ENCODE data around the gene BET1L.

BET1L gene

DNA sequence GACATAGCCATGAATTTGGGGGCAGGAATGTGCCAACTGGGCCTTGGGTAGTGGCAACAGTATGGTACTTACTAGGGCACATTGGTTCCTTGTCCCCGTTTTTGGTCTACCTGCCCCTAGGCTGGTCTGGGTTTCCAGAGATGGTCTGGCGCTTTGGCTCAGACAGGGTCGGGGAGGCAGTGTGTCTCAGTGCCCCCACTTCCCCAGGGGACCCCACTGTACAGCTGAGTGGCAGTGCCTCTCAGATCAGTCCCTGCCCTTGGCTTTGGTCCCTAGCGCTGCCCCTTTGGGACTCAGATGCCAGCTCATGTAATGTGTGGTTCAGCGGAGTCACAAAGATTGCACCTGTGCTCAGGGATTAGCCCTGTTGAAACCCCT lies 3.6 kb upstream of the BET1L start:
- Histone ChIP-seq H3K4me1 (ENCODE audit: insufficient read depth, low read length) (peaks cover 40% of the 10 kb centered on the region), H4K20me1 (ENCODE audit: insufficient read depth, low read length) (peaks cover 60% of the 10 kb centered on the region), H3K27ac (ENCODE audit: low read length) (no peak overlapping the region), H3K36me3 (ENCODE audit: insufficient read depth, low read length) (peaks cover 69% of the 10 kb centered on the region), H3K4me2 (ENCODE audit: insufficient read depth, low read length) (peak overlapping the region; percentile 89; the same call in 1 of the 2 replicates), H3K27me3 (ENCODE audit: insufficient read depth, low read length, poor library complexity) (no peaks in the 10 kb centered on the region), H3K4me3 (ENCODE audit: low read depth in 1 of 2, low read length in 2 of 2) (no peak overlapping the region), H3K9me3 (ENCODE audit: insufficient read depth, low read length, severe bottlenecking) (no peaks in the 10 kb centered on the region), H3K9ac (ENCODE audit: low read depth, low read length) (peak overlapping the region; percentile 91; the same call in 1 of the 2 replicates), H3K79me2 (ENCODE audit: insufficient read depth, low read length) (peaks cover 50% of the 10 kb centered on the region), H2AFZ (ENCODE audit: low read depth, low read length) (no peak overlapping the region)
- ATAC-seq (ENCODE audit: insufficient read depth, low read depth) (no peak), DNase-seq (no peak)
- TF ChIP-seq EZH2 (IDR thresholded peaks at IDR 0.05; ENCODE audit: borderline replicate concordance, low read depth, low read length, severe bottlenecking) (no peak), CTCF (IDR thresholded peaks at IDR 0.05; ENCODE audit: borderline replicate concordance, extremely low read depth, low read length, poor library complexity, severe bottlenecking) (no peak)

DNA sequence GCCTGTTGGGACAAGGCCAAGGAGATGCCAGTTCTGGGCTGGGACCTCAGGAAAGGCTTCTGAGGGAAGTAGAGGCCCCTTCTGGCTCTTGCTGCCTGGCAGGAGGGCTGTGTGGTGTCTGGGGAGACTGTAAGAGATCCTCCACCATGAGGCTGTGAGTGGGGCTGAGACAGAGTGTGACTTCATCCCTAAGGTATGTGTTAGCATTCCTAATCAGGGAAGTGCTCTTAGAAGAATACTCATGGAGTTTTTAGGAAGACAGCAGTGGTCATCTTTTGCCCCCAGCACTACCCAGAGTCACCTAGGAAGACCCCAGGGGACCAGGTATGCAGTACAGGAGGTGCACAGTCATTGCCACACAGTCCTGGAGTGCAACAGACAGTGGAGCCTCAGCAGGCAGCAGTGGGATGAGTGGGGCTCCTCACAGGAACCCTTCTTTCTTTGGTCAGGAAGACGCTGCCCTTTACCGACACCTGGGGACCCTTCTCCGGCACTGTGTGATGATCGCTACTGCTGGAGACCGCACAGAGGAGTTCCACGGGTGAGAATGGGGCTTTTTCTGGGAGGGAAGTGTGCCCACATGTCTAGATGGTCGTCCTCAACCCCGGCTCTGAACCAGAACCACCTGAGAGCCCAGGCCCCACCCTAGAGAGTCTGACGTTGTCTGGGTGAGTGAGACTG lies 3.1 kb upstream of the BET1L start:
- TF ChIP-seq EZH2 (IDR thresholded peaks at IDR 0.05; ENCODE audit: borderline replicate concordance, low read depth, low read length, severe bottlenecking) (no peak), CTCF (IDR thresholded peaks at IDR 0.05; ENCODE audit: borderline replicate concordance, extremely low read depth, low read length, poor library complexity, severe bottlenecking) (no peak)
- DNase-seq (no peak), ATAC-seq (ENCODE audit: insufficient read depth, low read depth) (no peak)
- no peak overlapping the region for H2AFZ ChIP-seq (ENCODE audit: low read depth, low read length)
- peak overlapping the region; percentile 91 for H3K9ac ChIP-seq (ENCODE audit: low read depth, low read length)
- no peaks in the 10 kb centered on the region for H3K27me3 ChIP-seq (ENCODE audit: insufficient read depth, low read length, poor library complexity)
- no peaks in the 10 kb centered on the region for H3K9me3 ChIP-seq (ENCODE audit: insufficient read depth, low read length, severe bottlenecking)
- peaks cover 62% of the 10 kb centered on the region for H4K20me1 ChIP-seq (ENCODE audit: insufficient read depth, low read length)
- peak overlapping the region; percentile 96; the same call in 1 of the 2 replicates for H3K27ac ChIP-seq (ENCODE audit: low read length)
- H3K4me2 ChIP-seq (ENCODE audit: insufficient read depth, low read length) = peak overlapping the region; percentile 89
- peak overlapping the region in 1 of 2 experiments; percentile 89; a peak in 2 of 4 replicates for H3K4me3 ChIP-seq (ENCODE audit: low read depth in 1 of 2, low read length in 2 of 2)
- H3K36me3 ChIP-seq (ENCODE audit: insufficient read depth, low read length) = peaks cover 69% of the 10 kb centered on the region
- H3K79me2 ChIP-seq (ENCODE audit: insufficient read depth, low read length) = peaks cover 56% of the 10 kb centered on the region
- peaks cover 46% of the 10 kb centered on the region for H3K4me1 ChIP-seq (ENCODE audit: insufficient read depth, low read length)

- peak overlapping the region; percentile 85 to 89; a peak in 3 of 4 replicates for H3K4me3 ChIP-seq (ENCODE audit: low read depth in 1 of 2, low read length in 2 of 2)
- no peak for DNase-seq
- H4K20me1 ChIP-seq (ENCODE audit: insufficient read depth, low read length) = peaks cover 65% of the 10 kb centered on the region
- ATAC-seq (ENCODE audit: insufficient read depth, low read depth) = no peak
- no peak for TF ChIP-seq EZH2 (IDR thresholded peaks at IDR 0.05; ENCODE audit: borderline replicate concordance, low read depth, low read length, severe bottlenecking)
- no peak for TF ChIP-seq CTCF (IDR thresholded peaks at IDR 0.05; ENCODE audit: borderline replicate concordance, extremely low read depth, low read length, poor library complexity, severe bottlenecking)
- no peaks in the 10 kb centered on the region for H3K27me3 ChIP-seq (ENCODE audit: insufficient read depth, low read length, poor library complexity)
- peak overlapping the region; percentile 96 for H3K27ac ChIP-seq (ENCODE audit: low read length)
- H3K9me3 ChIP-seq (ENCODE audit: insufficient read depth, low read length, severe bottlenecking) = no peaks in the 10 kb centered on the region
- peaks cover 60% of the 10 kb centered on the region for H3K79me2 ChIP-seq (ENCODE audit: insufficient read depth, low read length)
- H3K4me1 ChIP-seq (ENCODE audit: insufficient read depth, low read length) = peaks cover 48% of the 10 kb centered on the region
- H3K4me2 ChIP-seq (ENCODE audit: insufficient read depth, low read length) = peak overlapping the region; percentile 89
- H3K36me3 ChIP-seq (ENCODE audit: insufficient read depth, low read length) = peaks cover 69% of the 10 kb centered on the region
- H2AFZ ChIP-seq (ENCODE audit: low read depth, low read length) = no peak overlapping the region
- H3K9ac ChIP-seq (ENCODE audit: low read depth, low read length) = peak overlapping the region; percentile 91
These were observed 2.3 kb upstream of the BET1L start for GRCh38 chr11:209275-210121.
